ENCODE measurements around the gene TRIM25.

GRCh38 chr17:56913000-56913311, 893 bp downstream of the TRIM25 start:
- no peak for TF ChIP-seq CTCF (IDR thresholded peaks at IDR 0.05)
- TF ChIP-seq POLR2A (IDR thresholded peaks at IDR 0.05): no peak
